Measurements from ENCODE around the gene BICD2.

BICD2 gene

GRCh38 chr9:92747459-92748232, 17.0 kb downstream of the BICD2 start:
- DNase-seq (ENCODE audit: low read depth): no peak

GRCh38 chr9:92746567-92747458, 17.8 kb downstream of the BICD2 start:
- no peak for DNase-seq (ENCODE audit: low read depth)

GRCh38 chr9:92745881-92746280, 18.8 kb downstream of the BICD2 start:
- DNase-seq (ENCODE audit: low read depth): no peak

GRCh38 chr9:92745331-92745730, 19.3 kb downstream of the BICD2 start:
- DNase-seq (ENCODE audit: low read depth): no peak

- no peak for DNase-seq (ENCODE audit: low read depth)
Observed at GRCh38 chr9:92740969-92741368, 23.7 kb downstream of the BICD2 start.

GRCh38 chr9:92740446-92740961, 24.1 kb downstream of the BICD2 start:
- DNase-seq (ENCODE audit: low read depth): no peak

- DNase-seq (ENCODE audit: low read depth): no peak
Observed at GRCh38 chr9:92740009-92740408, 24.6 kb downstream of the BICD2 start.

- DNase-seq (ENCODE audit: low read depth): no peak
Observed at GRCh38 chr9:92739346-92739970, 25.2 kb downstream of the BICD2 start.

- no peak for DNase-seq (ENCODE audit: low read depth)
Observed at GRCh38 chr9:92738661-92739081, 26.0 kb downstream of the BICD2 start.

GRCh38 chr9:92737611-92738299, 26.9 kb downstream of the BICD2 start:
- no peak for DNase-seq (ENCODE audit: low read depth)

- DNase-seq (ENCODE audit: low read depth): no peak
Observed at GRCh38 chr9:92737216-92737606, 27.4 kb downstream of the BICD2 start.

GRCh38 chr9:92736563-92737215, 27.9 kb downstream of the BICD2 start:
- no peak for DNase-seq (ENCODE audit: low read depth)

GRCh38 chr9:92735636-92736562, 28.7 kb downstream of the BICD2 start:
- DNase-seq (ENCODE audit: low read depth): no peak

GRCh38 chr9:92734931-92735635, 29.6 kb downstream of the BICD2 start:
- DNase-seq (ENCODE audit: low read depth): no peak

- no peak for DNase-seq (ENCODE audit: low read depth)
Observed at GRCh38 chr9:92730897-92731296, 33.7 kb downstream of the BICD2 start.

GRCh38 chr9:92729735-92730155, 34.9 kb downstream of the BICD2 start:
- DNase-seq (ENCODE audit: low read depth): no peak

GRCh38 chr9:92728831-92729734, 35.5 kb downstream of the BICD2 start:
- DNase-seq (ENCODE audit: low read depth): no peak

All from CMK (cell line).